NCI-H1436 treated with DMSO at 0.1 percent for 48 hours (cell line): ENCODE measurements around the gene RBFOX2.

Source experiments
- DNase-seq: peaks from one replicate; lab custom pipeline; 2025; lab: John Stamatoyannopoulos, UW

RBFOX2 gene

GRCh38 chr22:35697142-35697541, 331.5 kb downstream of the RBFOX2 start:
- no peak for DNase-seq

DNA sequence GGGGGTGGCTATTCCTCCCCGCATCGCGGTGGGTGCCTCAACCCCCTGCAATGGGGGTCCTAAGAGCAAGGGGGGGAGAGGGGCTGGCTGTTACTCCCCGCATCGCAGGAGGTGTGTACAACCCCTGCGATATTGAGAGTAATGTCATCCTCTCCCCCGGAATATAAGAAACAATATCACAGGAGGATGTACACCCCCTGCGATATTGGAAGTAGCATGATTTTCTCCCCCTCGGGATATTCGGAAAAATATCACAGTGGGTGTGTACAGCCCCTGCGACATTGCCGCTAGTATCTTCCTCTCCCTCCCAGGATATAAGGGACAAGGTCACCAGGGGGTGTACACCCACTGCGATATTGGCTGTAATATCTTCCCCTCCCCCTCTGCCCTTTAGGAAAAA, 333.4 kb downstream of the RBFOX2 start:
- no peak for DNase-seq

- DNase-seq: no peak
Measured at GRCh38 chr22:35690001-35690400, 338.6 kb downstream of the RBFOX2 start.

DNA sequence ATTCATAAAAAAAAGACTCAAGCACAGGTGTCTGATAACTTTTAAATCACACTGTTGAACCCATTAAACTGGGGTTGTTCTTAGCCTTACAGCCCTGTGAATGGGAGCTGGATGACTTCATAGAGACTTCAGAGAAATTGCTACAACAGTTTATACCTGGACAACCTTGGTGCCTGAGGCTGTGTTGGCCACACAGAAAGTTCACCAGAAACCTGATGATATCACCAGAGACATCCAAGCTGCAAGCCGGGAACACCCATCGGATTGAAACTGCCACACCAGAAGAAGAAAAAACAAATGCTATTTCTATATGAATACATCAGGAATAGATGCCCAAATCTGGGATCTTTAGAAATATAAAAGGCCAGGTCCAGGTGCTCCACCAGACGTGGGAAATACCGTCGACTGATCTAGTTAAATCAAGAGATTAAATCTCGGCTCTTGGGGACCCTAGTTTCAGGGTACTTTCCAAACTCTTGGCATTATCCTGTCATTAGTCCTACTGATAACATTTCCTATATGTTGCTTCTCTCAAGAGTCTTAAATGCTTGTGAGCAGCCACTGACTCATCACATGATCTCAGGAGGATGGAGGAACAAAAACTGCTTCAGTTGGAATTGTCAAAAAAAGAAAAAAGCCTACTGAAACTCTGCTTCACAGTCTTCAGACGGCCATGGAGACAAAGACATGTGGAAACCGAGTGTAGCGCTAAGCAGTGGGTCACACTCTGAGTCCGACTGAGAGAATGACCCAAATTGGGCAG, 339.5 kb downstream of the RBFOX2 start:
- DNase-seq: no peak
